Peyer's patch (tissue), 4 donors: ENCODE results near the gene GALR3.

Source experiments
- POLR2A ChIP-seq, 2 donors: fragments of 450-650 bp; IDR thresholded peaks; one replicate each; pipeline ENCODE4 v1.5.1; 2017; ENCODE audit warnings: antibody characterized with exemption in 2 of 2, mild to moderate bottlenecking in 2 of 2, moderate library complexity in 2 of 2
- TF ChIP-seq, protein P1 (sequence below), 6 experiments: fragments of 450-650 bp in 4 of 6; fragments of 200-600 bp in 2 of 6; sonication (generic) in 1 of 6; IDR thresholded peaks; one replicate each; pipeline ENCODE4 v1.5.1; 2017 to 2019; ENCODE audit warnings: antibody characterized with exemption in 6 of 6, mild to moderate bottlenecking in 3 of 6, moderate library complexity in 1 of 6

DNA sequence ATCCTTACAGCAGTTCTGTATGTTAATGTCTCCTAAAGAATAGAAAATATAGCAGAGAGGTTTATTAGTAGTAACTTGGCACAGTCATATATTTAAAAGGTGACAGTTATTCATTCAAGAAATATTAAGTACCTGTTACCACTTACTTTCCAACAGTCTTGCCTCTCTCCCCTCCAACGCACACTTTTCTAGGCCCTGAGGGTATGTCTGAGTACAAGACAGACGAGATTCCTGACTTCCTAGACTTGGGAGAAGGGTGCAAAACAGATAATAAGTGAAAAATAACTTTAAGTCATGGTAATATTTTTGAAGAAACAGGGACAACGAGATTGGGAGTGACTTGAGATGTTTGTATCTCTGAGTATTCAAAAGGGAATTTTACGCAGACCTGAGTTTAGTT lies 27.6 kb downstream of the GALR3 start:
- TF ChIP-seq, protein P1, sequence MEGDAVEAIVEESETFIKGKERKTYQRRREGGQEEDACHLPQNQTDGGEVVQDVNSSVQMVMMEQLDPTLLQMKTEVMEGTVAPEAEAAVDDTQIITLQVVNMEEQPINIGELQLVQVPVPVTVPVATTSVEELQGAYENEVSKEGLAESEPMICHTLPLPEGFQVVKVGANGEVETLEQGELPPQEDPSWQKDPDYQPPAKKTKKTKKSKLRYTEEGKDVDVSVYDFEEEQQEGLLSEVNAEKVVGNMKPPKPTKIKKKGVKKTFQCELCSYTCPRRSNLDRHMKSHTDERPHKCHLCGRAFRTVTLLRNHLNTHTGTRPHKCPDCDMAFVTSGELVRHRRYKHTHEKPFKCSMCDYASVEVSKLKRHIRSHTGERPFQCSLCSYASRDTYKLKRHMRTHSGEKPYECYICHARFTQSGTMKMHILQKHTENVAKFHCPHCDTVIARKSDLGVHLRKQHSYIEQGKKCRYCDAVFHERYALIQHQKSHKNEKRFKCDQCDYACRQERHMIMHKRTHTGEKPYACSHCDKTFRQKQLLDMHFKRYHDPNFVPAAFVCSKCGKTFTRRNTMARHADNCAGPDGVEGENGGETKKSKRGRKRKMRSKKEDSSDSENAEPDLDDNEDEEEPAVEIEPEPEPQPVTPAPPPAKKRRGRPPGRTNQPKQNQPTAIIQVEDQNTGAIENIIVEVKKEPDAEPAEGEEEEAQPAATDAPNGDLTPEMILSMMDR (IDR thresholded peaks at IDR 0.05): no peak
- no peak for TF ChIP-seq POLR2A (IDR thresholded peaks at IDR 0.05)
